ENCODE data around the gene AFG1L.

GRCh38 chr6:108359901-108360882, 65.3 kb downstream of the AFG1L start:
- peak; percentile 37 for TF ChIP-seq CTCF (IDR thresholded peaks at IDR 0.05; ENCODE audit: borderline replicate concordance, extremely low read depth, low read length, poor library complexity, severe bottlenecking)
- TF ChIP-seq EZH2 (IDR thresholded peaks at IDR 0.05; ENCODE audit: borderline replicate concordance, low read depth, low read length, severe bottlenecking): no peak
